Measurements from ENCODE around the gene ANXA2R.

- TF ChIP-seq EZH2phosphoT487 (IDR thresholded peaks at IDR 0.05; ENCODE audit: borderline replicate concordance) (no peak), CTCF (conservative IDR thresholded peaks at IDR 0.05; ENCODE audit: low read length) (peak; percentile 80)
Observed at GRCh38 chr5:43073597-43074546, 33.8 kb upstream of the ANXA2R start.
